Stimulated activated CD4-positive, alpha-beta T cell treated with anti-CD3 and anti-CD28 coated beads, TNF-alpha, amount 100 ng/mL, for 1 hour (primary cell): ENCODE results near the gene PUDP.
"Not testable (repeated sequence)": the region's sequence is repeated elsewhere in the genome, so short reads cannot be mapped to it uniquely, and the experiment has no call there.

Experiments used
- DNase-seq, 3 donors: peaks; one replicate each; pipeline ENCODE4 v3.0.0-alpha.2; 2020; ENCODE audit warnings: low read depth in 3 of 3, low spot score in 1 of 3

The PUDP gene

DNA sequence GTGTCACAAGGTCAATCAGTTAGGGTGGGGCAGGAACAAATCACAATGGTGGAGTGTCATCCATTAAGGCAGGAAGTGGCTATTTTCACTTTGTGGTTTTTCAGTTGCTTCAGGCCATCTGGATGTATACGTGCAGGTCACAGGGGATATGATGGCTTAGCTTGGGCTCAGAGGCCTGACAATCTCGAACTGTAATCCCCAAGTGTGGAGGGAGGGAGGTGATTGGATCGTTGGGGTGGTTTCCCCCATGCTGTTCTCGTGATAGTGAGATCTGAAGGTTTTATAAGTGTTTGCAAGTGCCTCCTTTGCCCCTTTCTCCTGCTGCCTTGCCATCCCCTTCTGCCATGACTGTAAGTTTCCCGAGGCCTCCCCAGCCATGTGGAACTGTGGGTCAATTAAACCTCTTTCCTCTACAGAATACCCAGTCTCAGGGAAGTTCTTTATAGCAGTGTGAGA is 37.1 kb downstream of the PUDP start:
- no peak for DNase-seq

DNA sequence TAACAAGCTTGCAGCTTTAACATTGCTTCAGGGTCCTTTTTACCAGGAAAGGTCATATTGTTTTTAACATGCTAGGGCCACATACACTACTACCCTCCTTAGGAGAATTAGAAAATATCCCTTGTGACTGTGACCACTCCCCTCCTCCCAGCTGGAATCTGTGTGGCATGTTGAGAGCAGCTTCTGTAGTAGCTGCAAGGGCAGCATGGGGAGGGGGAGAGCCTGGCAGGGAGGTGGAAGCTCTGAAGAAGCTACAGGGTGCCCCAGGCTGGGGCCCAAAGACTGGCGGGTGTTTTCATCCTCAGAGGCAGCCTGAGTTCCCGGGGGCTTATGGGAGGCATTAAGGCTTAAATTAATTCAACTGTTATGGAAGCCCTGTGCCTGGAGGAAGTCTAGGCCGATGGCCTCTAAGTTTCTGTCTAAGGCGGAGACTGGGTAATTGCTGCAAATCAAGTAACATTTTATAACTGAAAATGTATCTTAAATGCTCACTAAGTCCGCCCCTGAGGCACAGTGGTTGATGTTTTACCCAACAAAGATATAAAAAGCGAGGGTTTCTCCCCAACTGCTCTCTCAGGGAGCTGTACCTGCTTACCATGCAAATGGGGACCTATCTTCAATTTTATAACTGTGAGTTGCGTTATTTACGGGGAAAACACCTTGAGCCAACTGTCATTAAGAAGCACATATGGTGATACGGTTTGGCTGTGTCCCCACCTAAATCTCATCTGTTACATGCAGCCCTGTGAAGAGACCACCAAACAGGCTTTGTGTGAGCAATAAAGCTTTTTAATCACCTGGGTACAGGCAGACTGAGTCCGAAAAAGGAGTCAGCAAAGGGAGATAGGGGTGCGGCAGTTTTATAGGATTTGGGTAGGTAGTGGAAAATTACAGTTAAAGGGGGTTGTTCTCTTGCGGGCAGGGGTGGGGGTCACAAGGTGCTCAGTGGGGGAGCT is 37.8 kb downstream of the PUDP start:
- DNase-seq = no peak

DNA sequence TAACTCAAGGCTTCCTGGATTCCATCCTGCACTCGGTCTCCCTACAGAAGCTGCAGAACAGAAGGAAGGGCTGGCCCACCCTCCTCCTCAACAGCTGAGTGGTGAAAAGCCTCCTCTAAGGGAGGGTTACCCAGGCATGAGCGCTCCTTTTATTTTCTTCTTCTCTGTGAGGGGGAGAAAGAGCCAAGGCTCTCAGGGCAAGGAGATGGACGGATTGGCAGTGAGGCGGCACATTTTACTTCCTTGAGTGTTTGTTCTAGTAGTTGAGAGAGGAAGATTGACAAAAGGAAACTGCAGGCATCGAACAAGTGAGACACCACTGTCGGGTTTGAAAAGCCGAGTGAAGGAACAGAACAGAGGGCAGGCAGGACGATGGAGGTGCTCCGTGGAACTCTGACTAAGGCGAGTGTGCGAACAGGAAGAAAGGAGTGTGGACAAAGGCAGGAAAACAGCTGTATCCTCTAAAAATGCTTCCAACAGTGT is 38.9 kb downstream of the PUDP start:
- no peak for DNase-seq

DNA sequence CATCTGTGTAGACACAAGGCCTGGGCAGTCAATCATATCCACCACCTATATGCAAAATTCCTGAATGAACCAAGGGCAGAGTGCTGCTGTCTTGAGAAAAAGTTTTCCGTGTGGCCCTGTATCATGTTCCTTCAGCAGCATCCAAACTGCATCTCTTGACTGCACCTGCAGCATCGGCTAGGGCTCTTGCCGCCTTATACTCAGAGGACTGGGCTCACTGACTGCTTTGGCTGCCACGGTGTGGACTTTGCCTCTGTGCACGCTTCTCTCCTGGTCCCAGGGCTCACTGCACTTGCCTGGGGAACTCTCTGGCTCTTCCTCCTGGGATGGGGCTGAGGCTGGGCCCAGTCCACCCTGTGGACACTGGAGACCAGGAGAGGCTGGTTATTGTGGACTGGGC is 39.9 kb downstream of the PUDP start:
- DNase-seq = no peak

DNA sequence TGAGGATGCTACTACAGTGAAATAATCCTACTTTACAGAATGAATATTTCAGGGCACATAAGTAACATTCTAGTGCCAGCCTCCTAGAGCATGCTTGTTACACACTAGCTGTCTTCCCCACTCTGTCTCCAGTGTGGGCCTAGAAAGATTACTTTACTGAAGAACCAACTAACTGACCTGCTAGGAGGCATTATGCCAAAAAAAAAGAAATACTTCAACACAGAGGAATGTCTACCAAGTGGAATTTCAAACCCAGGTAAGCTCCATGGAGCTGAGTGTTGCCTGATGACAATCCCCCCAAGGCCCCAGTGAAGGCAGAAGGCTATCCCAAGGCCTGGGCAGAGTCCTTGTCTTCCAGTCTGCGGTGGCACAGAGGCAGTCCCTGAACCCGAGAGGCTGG is 41.3 kb downstream of the PUDP start:
- DNase-seq = no peak

DNA sequence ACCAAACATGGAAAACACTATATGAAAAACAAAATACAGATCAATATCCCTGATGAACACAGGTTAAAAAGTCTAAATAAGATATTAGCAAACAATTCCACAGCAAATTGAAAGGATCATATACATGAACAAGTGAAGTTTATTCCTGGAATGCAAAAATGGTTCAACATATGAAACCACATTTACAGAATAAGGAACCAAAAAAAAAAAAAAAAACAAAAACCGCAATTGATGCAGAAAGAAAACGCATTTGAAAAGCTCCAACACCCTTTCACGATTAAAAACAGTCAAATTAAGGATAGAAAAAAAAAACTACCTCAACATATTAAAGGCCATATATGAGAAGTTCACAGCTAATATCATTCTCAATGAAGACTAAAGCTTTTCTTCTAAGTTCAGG is 45.8 kb downstream of the PUDP start:
- no peak for DNase-seq

DNA sequence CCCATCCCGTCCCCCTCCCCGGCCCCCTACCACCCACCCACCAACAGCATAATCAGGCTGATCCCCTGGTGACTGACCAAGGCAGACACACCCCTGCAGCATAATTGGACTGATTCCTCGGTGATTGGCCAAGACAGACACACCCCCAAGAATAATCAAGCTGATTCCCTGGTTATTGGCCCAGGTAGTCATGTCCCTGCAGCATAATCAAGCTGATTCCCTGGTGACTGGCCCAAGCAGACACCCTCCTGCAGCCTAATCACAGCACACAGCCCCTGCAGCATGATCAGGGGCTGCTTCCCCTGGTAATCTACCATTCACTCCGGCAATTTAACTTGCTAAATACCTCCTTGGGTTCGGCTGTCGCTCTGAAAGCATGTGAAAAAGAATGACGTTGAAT is 47.9 kb downstream of the PUDP start:
- no peak for DNase-seq

DNA sequence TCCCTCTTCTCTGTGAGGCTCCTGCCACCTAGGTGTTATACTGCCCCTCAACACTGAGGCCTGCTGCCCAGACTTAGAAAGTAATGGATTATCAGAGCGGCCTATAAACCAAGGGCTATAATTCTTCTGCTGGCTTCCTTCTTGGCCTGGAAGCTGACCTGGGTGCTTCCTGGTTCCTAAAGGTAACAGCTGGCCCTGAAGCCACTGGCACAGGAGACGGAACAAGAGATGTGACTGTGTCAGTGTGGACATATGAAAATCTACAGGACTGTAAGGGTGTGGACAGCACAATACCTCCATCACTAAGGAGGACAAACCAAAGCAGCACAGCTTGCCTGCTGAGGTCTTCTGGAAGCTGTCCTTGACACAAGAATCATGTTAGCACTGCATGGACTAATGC is 52.3 kb downstream of the PUDP start:
- not testable (repeated sequence) for DNase-seq

DNA sequence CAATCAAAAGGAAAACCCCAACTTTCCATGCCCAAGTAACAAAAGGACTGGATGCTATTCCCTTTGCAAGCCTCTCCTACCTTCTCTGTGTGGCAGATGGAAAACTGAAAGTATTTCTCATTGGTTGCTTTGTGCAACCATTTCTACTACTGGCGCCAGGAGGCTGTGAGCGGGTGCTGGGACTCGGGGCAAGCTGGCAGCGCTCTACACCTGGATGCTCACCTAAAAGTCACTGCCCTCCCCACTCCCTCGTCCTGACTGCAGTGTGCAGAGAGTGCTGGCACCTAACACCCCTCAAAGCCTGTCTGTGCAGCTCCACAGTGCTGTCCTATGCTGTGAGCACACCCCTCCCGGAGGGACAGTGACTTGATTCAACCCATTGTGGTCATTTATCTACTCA is 54.6 kb downstream of the PUDP start:
- DNase-seq = no peak

DNA sequence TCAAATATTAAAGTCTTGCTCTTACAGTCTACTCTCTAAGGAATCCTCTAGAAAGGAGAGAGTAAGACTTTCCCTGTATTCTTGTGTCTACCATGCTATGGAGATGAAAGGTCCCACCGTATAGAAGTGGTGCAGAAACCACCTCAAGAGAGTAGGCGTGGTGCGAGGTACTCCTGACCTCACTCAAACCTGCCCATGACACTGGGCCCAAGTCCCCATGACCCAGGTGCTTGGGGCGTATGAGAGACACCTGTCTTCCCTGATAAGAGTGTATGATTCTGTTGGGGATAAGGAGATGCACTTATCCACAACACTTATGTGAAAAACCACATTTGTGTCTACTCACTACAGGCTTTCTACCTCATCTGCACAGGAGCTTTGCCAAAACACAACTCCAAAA is 55.4 kb downstream of the PUDP start:
- no peak for DNase-seq

DNA sequence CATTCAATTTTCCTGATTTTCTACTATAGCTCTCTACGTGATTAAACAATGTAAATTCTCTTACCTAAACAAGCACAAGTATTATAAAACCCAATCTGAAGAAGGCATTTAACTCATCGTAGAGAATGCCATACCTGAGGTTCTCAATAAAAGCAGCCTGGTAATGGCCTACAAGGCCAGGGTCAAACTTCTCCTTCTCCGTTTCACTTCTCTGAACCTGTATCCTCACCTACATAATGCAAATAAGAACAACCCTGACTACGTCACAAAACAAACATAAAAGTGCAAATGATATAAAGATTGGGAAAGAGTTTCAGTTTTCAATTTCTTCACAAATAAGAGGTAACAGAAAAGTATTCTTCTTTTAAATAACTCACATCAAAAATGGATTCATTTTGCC is 56.0 kb downstream of the PUDP start:
- no peak for DNase-seq

DNA sequence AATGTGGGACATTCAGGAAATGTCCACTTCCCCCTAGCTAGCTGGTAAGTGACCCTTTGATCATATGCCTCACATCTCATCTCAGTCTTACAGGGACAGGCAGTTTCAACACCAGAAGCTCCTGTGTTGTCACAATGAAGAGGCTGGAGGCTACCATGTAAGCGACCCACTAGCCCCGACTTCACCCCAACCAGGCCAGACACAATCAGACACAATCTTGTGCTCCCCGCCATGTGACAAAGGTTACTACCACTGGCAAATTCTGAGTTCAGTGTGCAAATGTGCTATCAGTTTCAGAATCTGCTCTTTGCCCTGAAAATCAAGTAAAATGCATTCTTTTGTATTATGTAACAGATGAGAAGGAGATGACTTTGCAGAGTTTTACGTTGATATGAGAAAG is 57.3 kb downstream of the PUDP start:
- no peak for DNase-seq

DNA sequence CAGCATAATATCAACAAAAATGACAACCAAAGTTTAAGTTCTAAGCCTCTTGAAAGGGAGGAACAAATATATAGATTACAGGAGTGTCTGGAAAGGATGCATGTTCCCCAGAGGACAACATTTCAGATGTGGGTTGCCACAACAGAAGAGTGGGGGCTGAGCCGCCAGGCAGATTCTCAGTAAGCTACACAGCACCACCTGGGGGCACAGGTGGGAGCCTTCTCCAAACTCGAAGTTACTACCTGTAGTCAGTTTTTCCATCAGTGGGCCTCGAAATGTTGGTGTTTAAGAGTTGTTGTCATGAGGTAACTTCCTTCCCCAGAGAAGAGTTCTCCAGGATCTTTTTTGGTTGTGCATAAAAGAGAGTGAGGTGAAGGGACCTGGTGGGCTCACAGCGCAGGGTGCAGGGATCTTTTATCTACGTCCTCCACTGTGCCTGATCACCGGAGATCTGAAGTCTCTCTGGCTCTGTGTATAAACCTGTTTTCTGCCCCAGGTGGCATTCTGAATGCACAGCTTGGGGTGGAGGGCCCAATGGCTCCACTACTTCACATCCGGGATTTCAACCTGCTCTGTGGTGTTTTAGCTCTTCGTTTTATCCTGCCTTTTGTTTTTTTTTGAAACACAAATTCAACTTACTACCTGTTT is 58.9 kb downstream of the PUDP start:
- DNase-seq = peak in 1 of 3 donors; percentile 31

DNA sequence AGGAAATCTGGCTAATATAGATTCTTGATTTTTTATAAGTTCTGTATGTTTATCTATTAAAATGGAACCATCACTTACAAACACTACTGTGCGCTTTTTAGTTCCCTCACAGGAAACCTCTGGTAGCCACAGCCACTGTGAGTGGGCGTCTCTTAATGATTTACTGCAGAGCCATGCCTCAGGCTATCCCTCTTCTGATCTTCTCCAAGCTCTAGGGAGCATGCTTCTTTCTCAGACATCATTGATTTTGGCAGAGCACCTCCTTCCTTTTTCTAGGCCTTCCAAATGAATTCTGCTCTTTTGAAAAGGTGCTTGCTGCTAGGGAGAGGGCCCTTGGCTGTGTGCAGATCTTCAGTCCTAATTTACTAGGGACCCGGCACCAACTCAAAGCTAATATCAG is 61.6 kb downstream of the PUDP start:
- DNase-seq = no peak

DNA sequence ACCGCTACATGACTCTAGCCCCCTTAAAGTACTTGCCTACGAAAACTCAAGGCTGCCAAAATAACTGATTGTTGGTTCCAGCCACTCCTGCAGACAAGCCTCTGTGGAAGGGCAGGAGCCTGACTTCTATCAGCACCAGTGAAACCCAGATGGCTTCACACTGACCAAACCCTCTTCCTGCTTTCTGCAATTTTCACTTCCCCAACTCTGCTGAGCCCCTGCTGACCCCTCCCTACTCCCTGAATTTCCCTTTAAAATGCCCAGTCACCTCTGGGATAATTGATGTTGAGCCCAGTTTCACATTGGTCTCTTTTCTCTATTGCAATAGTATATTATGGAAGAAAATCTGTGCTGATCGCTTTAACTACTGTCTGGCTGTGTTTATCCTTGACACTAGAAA is 62.1 kb downstream of the PUDP start:
- no peak for DNase-seq

DNA sequence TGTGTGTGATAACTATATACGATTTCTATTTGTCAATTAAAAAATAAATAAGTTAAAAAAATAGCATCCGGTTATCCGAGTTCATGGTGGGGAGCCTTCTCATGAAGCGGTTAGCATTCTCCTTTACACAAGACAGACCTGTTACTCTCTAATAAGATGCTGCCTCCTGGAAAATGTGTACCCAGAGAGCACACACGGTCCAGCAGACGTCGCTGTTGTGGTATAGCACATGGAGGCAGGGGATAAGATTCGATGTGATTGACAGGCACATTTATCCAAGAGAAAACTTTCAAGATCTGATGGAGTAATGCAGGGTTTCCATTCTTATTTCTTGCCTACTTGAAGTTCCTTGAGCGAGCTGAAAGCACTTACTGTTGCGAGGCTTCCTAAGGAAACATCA is 63.1 kb downstream of the PUDP start:
- no peak for DNase-seq

DNA sequence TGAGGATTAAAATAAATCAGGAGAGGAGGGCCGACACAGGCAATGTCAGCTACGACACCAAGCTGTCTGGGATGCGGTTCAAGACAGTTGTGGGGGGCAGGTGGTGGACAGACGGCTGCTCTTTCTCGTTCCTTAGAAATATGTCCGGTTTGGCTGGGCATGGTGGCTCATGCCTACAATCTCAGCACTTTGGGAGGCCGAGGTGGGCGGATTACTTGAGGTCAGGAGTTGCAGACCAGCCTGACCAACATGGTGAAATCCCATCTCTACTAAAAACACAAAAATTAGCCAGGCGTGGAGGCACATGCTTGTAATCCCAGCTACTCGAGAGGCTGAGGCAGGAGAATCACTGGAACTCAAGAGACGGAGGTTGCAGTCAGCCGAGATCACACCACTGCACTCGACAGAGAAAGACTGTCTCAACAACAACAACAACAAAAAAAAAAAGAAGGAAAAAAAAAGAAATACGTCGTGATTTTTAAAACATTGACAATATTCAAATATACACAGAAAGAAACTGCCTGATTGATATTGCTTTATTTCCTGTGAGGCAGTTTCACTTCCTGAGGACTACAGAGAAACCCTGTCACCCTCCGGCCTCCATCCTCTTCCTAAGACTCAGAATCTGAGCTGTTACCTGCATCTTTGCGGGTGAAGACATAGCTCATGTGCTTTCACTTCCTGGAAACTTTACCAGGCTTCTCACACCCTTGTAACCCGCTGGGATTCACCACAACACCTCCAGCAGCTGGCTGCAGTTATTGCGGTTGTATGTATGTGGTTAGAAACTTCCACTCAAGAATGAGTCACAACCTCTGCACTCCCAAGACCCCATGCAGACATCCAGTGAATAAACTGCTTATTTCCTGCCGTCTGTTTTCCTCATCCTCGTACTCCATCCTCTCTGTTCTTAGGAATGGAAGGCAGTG is 64.2 kb downstream of the PUDP start:
- peak in 2 of 3 donors; percentile 8 to 38 for DNase-seq

DNA sequence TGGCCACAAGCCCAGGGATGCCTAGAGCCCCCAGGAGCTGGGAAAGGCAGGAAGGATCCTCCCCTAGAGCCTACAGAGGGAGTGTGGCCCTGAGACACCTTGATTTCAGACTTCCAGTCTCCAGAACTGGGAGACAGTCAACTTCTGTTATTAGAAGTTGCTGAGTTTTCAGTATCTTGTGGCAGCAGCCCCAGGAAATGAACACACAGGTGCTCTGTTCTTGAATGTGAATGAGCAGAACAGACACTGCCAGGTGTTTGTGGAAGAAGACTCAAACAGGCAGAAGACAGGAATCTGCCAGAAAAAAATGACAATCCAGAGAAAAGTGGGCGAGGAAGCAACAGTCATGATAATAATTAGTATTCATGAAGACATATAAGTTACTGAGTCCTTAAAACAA is 64.9 kb downstream of the PUDP start:
- no peak for DNase-seq

DNA sequence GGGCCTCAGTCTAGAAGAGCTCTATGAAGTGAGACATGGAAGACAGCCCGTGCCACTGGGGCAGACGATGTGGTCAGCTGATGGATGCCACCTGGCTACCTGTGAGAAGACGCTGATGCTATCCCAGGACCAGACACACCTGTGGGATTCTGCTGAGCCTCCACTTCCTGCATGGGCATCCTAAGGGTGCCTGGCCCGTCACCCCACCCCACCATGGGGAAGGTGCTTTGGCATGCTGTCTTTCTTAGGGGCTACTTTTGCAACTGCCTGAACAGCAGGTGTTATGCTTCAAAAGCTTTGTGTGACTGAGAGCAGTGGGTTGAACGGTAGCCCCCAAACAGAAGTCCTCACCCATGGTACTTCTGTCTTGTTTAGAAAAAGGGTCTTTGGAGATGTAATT is 65.4 kb downstream of the PUDP start:
- DNase-seq = no peak

DNA sequence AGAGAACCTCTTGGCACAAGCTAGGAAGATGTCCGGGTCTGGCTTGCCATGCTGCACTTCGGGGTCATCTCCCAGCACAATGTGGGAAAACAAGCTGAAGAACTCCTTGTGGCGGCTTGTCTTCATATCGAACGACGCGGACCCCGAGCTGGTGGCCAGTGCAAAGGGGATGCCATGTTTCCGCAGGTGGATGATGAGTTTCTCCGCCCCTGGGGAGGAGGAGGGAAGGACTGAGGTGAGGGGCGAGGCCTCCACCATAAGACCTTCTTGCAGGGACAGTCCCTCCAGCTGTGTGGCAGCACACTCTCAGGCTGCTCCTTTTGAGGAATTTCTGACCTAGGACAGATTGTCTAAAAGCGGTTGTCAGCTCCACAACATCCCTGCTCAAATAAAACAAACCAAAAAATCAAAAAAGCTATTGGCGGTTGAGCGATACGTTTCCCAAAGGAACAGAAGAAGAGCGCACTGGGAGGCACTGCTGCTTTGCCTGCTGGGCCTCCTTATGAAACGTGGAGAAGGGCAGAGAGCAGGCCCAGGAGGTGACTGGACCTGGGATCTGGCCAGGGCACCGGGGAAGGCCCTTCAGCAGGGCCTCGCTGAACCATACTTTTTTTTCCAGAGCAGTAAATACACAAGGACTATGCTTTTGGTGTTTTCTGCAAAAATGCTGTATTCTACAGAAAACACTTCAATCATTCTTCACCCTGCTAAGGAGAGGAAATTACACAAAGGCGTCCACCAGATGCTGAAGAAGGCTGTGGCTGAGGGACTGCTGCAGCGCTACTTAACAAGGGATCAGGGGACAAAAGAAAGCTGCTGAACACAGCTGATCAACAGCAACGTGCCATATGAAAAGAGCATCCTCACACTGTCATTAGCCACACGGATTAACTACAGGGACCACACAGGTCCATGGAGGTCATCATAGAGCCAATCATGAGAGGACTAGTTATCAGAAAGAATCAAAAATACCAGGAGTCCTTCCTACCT is 70.4 kb downstream of the PUDP start:
- no peak for DNase-seq
